HepG2 (cell line): ENCODE measurements around the gene LHPP. TPM values are rescaled to one million over a fixed set of nuclear protein-coding genes. Genes with fewer than 3 reads are reported as not detected.

Experiments
- ATAC-seq: fragments of 200-7000 bp; cut with Tn5 transposase; 3 replicates; pipeline ENCODE4 v1.9.1; 2020; ENCODE audit warnings: mild to moderate bottlenecking, moderate library complexity
- BruUV-seq: library from RNA; stranded (reverse); fragments of 400-500 nt; replicated peaks from 2 replicates; lab custom pipeline; 2021; lab: Mats Ljungman, UMichigan
- CTCF ChIA-PET: fragments of 300-600 bp; formaldehyde crosslinking; extraction: SDS; loops from one replicate; lab custom pipeline; 2021; ENCODE audit warnings: low total read pairs, inconsistent platforms, low intra/inter-chr PET ratio; lab: Yijun Ruan, JAX
- POLR2A ChIA-PET: fragments of 350-600 bp; sonication (Branson Sonifier 250); formaldehyde crosslinking; loops from one replicate; lab custom pipeline; 2020; ENCODE audit warnings: antibody characterized with exemption, inconsistent platforms; lab: Yijun Ruan, JAX
- DNase-seq: peaks from one replicate; pipeline ENCODE4 v3.0.0-alpha.2; 2015; ENCODE audit warnings: low spot score
- FAIRE-seq: peaks from 3 replicates; lab custom pipeline; 2011; peaks lifted over from hg19 to GRCh38; lab: Jason Lieb, UNC
- H2AFZ ChIP-seq: one replicate; pipeline ENCODE4 v1.6.1; 2011; ENCODE audit warnings: low read length, inconsistent platforms
- H3K27ac ChIP-seq: fragments of 300-600 bp; 3 replicates; pipeline ENCODE4 v1.8.0; 2011; ENCODE audit warnings: mixed run types, mild to moderate bottlenecking, mixed read lengths, low read length, inconsistent platforms; ENCODE audit not compliant: insufficient read depth; ENCODE audit errors: extremely low read length
- H3K27me3 ChIP-seq, 2 experiments: fragments of 200-600 bp in 1 of 2; 2 replicates in 1 of 2; 3 replicates in 1 of 2; pipeline versions ENCODE4 v1.6.0 to v1.8.0; 2011; ENCODE audit warnings: low read length in 2 of 2, mild to moderate bottlenecking in 2 of 2, moderate library complexity in 2 of 2, inconsistent platforms in 1 of 2; ENCODE audit not compliant: insufficient read depth in 2 of 2, control insufficient read depth in 1 of 2
- H3K36me3 ChIP-seq, 2 experiments: fragments of 200-600 bp in 1 of 2; replicated peaks in 1 of 2; 2 replicates in 1 of 2; 3 replicates in 1 of 2; pipeline versions ENCODE4 v1.5.1 to v1.8.0; 2011; ENCODE audit warnings: low read length in 2 of 2, inconsistent platforms in 1 of 2; ENCODE audit not compliant: insufficient read depth in 2 of 2, control insufficient read depth in 1 of 2
- H3K4me1 ChIP-seq: 2 replicates; pipeline ENCODE4 v1.5.1; 2012; ENCODE audit warnings: low read length, inconsistent platforms; ENCODE audit not compliant: insufficient read depth
- H3K4me2 ChIP-seq: 2 replicates; pipeline ENCODE4 v1.6.0; 2011; ENCODE audit warnings: low read depth, low read length, inconsistent platforms
- H3K4me3 ChIP-seq, 3 experiments: fragments of 200-600 bp in 1 of 3; sonication (generic), shearing (Covaris generic) in 1 of 3; replicated peaks in 1 of 3; 2 replicates each; pipeline ENCODE4 v1.5.1; 2011 to 2016; ENCODE audit warnings: low read length in 3 of 3, inconsistent platforms in 2 of 3, low read depth in 2 of 3, mild to moderate bottlenecking in 2 of 3, control low read depth in 1 of 3, mixed read lengths in 1 of 3; ENCODE audit not compliant: insufficient read depth in 1 of 3
- H3K79me2 ChIP-seq: one replicate; pipeline ENCODE4 v1.6.1; 2011; ENCODE audit warnings: low read length, inconsistent platforms; ENCODE audit not compliant: insufficient read depth
- H3K9ac ChIP-seq: 2 replicates; pipeline ENCODE4 v1.6.0; 2011; ENCODE audit warnings: mild to moderate bottlenecking, low read depth, low read length, inconsistent platforms; ENCODE audit not compliant: insufficient read depth
- H3K9me3 ChIP-seq: 2 replicates; pipeline ENCODE4 v1.5.1; 2012; ENCODE audit warnings: mild to moderate bottlenecking, low read length
- H4K20me1 ChIP-seq: 2 replicates; pipeline ENCODE4 v1.6.0; 2011; ENCODE audit warnings: inconsistent platforms, mild to moderate bottlenecking, low read length, moderate library complexity; ENCODE audit not compliant: insufficient read depth
- AKAP8 ChIP-seq: sonication (generic); formaldehyde crosslinking; IDR thresholded peaks from 2 replicates; pipeline ENCODE4 v1.5.1; 2020; ENCODE audit warnings: mild to moderate bottlenecking, missing genetic modification reagents
- HES4 ChIP-seq: sonication (generic); formaldehyde crosslinking; IDR thresholded peaks from 2 replicates; pipeline ENCODE4 v1.9.0; 2021; ENCODE audit warnings: mild to moderate bottlenecking, missing genetic modification reagents, borderline replicate concordance
- ISL2 ChIP-seq: sonication (generic); formaldehyde crosslinking; IDR thresholded peaks from 2 replicates; pipeline ENCODE4 v1.5.0; 2020; ENCODE audit warnings: missing genetic modification reagents
- KLF15 ChIP-seq: sonication (generic); formaldehyde crosslinking; IDR thresholded peaks from 2 replicates; pipeline ENCODE4 v1.8.1; 2023; ENCODE audit warnings: borderline replicate concordance, mild to moderate bottlenecking, inconsistent platforms, missing genetic modification reagents, mixed read lengths
- POLR2AphosphoS2 ChIP-seq: IDR thresholded peaks from 2 replicates; pipeline ENCODE4 v1.6.1; 2011; ENCODE audit warnings: low read depth, low read length, improper control_type of control experiment
- RORA ChIP-seq: sonication (generic); formaldehyde crosslinking; IDR thresholded peaks from 2 replicates; pipeline ENCODE4 v1.5.0; 2020; ENCODE audit warnings: mild to moderate bottlenecking, missing genetic modification reagents, moderate library complexity
- SRSF4 ChIP-seq: fragments of 200-400 bp; formaldehyde crosslinking; IDR thresholded peaks from one replicate; pipeline ENCODE4 v1.6.1; 2018; ENCODE audit warnings: mild to moderate bottlenecking, low read depth, low read length, moderate library complexity; ENCODE audit not compliant: poor library complexity, severe bottlenecking
- ZNF224 ChIP-seq: sonication (generic); formaldehyde crosslinking; IDR thresholded peaks from 2 replicates; pipeline ENCODE4 v1.5.0; 2020; ENCODE audit warnings: mild to moderate bottlenecking, missing genetic modification reagents
- ZNF260 ChIP-seq: sonication (generic); formaldehyde crosslinking; IDR thresholded peaks from 2 replicates; pipeline ENCODE4 v1.4.0; 2020; ENCODE audit warnings: missing genetic modification reagents, low read depth, mild to moderate bottlenecking, borderline replicate concordance
- ZNF431 ChIP-seq: sonication (generic); formaldehyde crosslinking; IDR thresholded peaks from 2 replicates; pipeline ENCODE4 v1.9.0; 2022; ENCODE audit warnings: missing genetic modification reagents, low read depth, mild to moderate bottlenecking, borderline replicate concordance
- ZNF557 ChIP-seq: sonication (generic); formaldehyde crosslinking; IDR thresholded peaks from 2 replicates; pipeline ENCODE4 v1.4.0; 2020; ENCODE audit warnings: missing genetic modification reagents
- ZNF773 ChIP-seq: sonication (generic); formaldehyde crosslinking; IDR thresholded peaks from 2 replicates; pipeline ENCODE4 v1.4.0; 2020; ENCODE audit warnings: missing genetic modification reagents, borderline replicate concordance
- ZSCAN21 ChIP-seq: sonication (generic); formaldehyde crosslinking; IDR thresholded peaks from 2 replicates; pipeline ENCODE4 v1.8.0; 2022; ENCODE audit warnings: mild to moderate bottlenecking, missing genetic modification reagents, moderate library complexity, borderline replicate concordance
- WGBS: methylation state at CpG from one replicate; pipeline ENCODE4 v1.1.6; 2017; ENCODE audit warnings: low lambda C conversion rate; 5-methylcytosine and 5-hydroxymethylcytosine counted together
- in situ Hi-C: cut with HindIII; loops from 2 replicates; pipeline ENCODE4 v1.10.0; 2017; ENCODE audit warnings: low pct_unique_long_range_greater_than_20kb; ENCODE audit not compliant: extremely low pct_ligation_motif_present
- intact Hi-C: fragments of 100-400 bp; cut with micrococcal nuclease; formaldehyde crosslinking; loops from one replicate; pipeline ENCODE4 v1.10.0; 2022; ENCODE audit not compliant: unreplicated experiment
- polyA plus RNA-seq, 8 experiments: library from polyadenylated mRNA; depleted of rRNA in 3 of 8; stranded (reverse) in 7 of 8; unstranded in 1 of 8; fragments of >200 nt; fragmentation: Illumina TruSeq in 4 of 8; extraction: Trizol in 4 of 8; gene quantifications; 2 replicates each; pipeline versions ENCODE4 v1.2.1 to v1.2.3, GENCODE V29; 2011 to 2016; ENCODE audit warnings: low read depth in 4 of 8, missing spikeins in 1 of 8, mixed read lengths in 1 of 8; ENCODE audit not compliant: insufficient read depth in 1 of 8
- total RNA-seq, 5 experiments: library from RNA; depleted of rRNA; stranded (reverse); fragments of >200 nt; fragmentation: Illumina TruSeq; extraction: Trizol; gene quantifications; 2 replicates each; pipeline ENCODE4 v1.2.3, GENCODE V29; 2016; ENCODE audit warnings: low read depth in 1 of 5
- TF ChIP-seq, protein P1 (sequence below): IDR thresholded peaks from 2 replicates; pipeline ENCODE4 v1.6.1; 2016; ENCODE audit warnings: mild to moderate bottlenecking

The LHPP gene
- total and polyA plus RNA-seq, 2 of the 13 experiments (the other 11 are each of a cell fraction or from before 2014, with no cell fraction given): 5.2 to 13.1 TPM

DNA sequence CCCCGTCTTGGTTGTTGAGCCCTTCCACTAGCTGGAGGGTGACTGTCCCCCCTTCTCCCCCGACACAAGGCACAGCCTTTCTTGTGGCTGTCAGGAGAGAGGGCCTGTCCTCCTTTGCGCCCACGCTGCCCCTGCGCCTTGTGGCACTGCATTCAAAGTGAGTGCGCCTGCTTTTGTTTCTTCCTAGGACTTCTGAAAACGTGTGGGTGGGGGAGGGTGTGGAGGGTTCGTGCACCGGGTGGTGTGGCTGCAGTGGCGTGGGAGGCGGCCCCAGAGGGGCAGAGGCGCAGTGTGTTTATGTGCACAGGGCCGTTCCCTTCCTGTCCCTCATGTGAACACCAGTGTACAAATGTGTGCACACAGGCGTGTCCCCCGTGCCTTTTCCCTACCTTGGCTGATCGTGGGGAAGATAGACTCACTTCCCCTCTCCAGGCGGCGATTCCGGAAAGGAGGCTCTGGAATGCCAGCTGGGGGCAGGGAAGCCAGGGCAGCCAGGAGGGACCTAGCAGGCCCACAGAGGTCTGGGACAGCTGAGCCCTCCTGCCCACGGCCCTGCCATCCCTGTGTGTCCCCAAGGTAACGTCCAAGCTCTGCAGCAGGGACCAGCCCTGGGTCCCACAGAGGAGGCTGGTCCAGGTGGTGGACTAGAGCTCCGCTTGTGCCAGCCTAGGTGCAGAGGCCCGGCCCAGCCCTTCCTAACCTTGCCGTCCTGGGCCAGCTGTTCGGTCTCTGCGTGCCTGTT is 88.8 kb downstream of the LHPP start:
- intact Hi-C loops: no loop called here
- in situ Hi-C loops: no loop called here
- Histone ChIP-seq H3K4me2 (no peak overlapping the region), H2AFZ (no peak overlapping the region), H3K9ac (no peak overlapping the region), H3K4me1 (peaks cover 37% of the 10 kb centered on the region), H3K4me3 (no peak overlapping the region), H3K27me3 (no peaks in the 10 kb centered on the region; a peak in 1 of 5 replicates), H3K79me2 (no peaks in the 10 kb centered on the region), H3K36me3 (no peaks in the 10 kb centered on the region), H3K9me3 (no peaks in the 10 kb centered on the region), H4K20me1 (no peaks in the 10 kb centered on the region), H3K27ac (no peak overlapping the region)
- TF ChIP-seq KLF15 (no peak), ZSCAN21 (no peak), ZNF557 (CRISPR knock-in tag) (no peak), ZNF260 (CRISPR knock-in tag) (no peak), SRSF4 (no peak), ZNF224 (CRISPR knock-in tag) (no peak)
- POLR2A ChIA-PET: no interaction called here
- 53% methylated on average over 12 of the region's 26 CpGs for WGBS
- FAIRE-seq (no peak), DNase-seq (no peak), ATAC-seq (no peak)
- BruUV-seq: no TSS peak
- CTCF ChIA-PET: no interaction called here

DNA sequence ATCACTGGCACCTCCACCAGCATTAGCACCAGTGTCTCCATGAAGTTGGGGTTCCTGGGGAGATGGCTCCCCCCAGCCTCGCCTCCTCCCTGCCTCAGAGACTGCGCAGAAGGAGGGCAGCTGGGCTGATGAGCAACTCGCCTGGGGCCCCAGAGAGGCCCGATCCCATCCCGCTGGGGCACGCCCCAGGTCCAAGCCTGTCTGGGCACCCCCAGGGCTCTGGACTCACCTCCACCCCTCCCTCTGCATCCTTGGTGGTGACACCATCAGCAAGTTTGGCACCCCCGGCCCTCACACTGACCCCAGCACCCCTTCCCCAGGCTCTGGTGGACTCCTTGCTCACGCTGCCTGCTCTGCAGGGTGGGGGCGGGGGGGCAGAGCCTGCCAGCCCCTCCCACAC is 89.5 kb downstream of the LHPP start:
- ATAC-seq: no peak
- ChIA-PET POLR2A (no interaction called here), CTCF (no interaction called here)
- Histone ChIP-seq H3K9ac (no peak overlapping the region), H3K4me1 (peaks cover 37% of the 10 kb centered on the region), H3K79me2 (no peaks in the 10 kb centered on the region), H3K4me2 (no peak overlapping the region), H2AFZ (no peak overlapping the region), H3K27me3 (no peaks in the 10 kb centered on the region; a peak in 1 of 5 replicates), H3K36me3 (no peaks in the 10 kb centered on the region), H3K4me3 (no peak overlapping the region), H3K9me3 (no peaks in the 10 kb centered on the region), H3K27ac (no peak overlapping the region), H4K20me1 (no peaks in the 10 kb centered on the region)
- in situ Hi-C loops (no loop called here), intact Hi-C loops (no loop called here)
- WGBS: 85% methylated on average over 4 of the region's 9 CpGs
- TF ChIP-seq ZNF431 (CRISPR knock-in tag): no peak
- no peak for TF ChIP-seq RORA (CRISPR knock-in tag)
- TF ChIP-seq ZNF773 (CRISPR knock-in tag): no peak
- TF ChIP-seq ISL2 (CRISPR knock-in tag): no peak
- TF ChIP-seq, protein P1, sequence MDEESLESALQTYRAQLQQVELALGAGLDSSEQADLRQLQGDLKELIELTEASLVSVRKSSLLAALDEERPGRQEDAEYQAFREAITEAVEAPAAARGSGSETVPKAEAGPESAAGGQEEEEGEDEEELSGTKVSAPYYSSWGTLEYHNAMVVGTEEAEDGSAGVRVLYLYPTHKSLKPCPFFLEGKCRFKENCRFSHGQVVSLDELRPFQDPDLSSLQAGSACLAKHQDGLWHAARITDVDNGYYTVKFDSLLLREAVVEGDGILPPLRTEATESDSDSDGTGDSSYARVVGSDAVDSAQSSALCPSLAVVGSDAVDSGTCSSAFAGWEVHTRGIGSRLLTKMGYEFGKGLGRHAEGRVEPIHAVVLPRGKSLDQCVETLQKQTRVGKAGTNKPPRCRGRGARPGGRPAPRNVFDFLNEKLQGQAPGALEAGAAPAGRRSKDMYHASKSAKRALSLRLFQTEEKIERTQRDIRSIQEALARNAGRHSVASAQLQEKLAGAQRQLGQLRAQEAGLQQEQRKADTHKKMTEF (CRISPR knock-in tag): no peak
- no peak for TF ChIP-seq POLR2AphosphoS2
- no peak for TF ChIP-seq AKAP8
- no peak for TF ChIP-seq HES4 (CRISPR knock-in tag)
- BruUV-seq: no TSS peak
- no peak for FAIRE-seq
- DNase-seq: no peak
